GM23248 (cell line): ENCODE data around the gene SEMA5B. TPM values are rescaled to one million over a fixed set of nuclear protein-coding genes. Genes with fewer than 3 reads are reported as not detected.

ENCODE experiments used
- DNase-seq: peaks from one replicate; pipeline ENCODE4 v3.0.0-alpha.2; 2015
- H2AFZ ChIP-seq: fragments of 200-600 bp; sonication (generic); 2 replicates; pipeline ENCODE4 v1.6.1; 2016; ENCODE audit warnings: antibody characterized with exemption
- H3F3A ChIP-seq: fragments of 200-600 bp; sonication (generic); 2 replicates; pipeline ENCODE4 v1.6.1; 2016; ENCODE audit warnings: mild to moderate bottlenecking, antibody characterized with exemption, mixed run types; ENCODE audit not compliant: insufficient read depth
- H3K27ac ChIP-seq: fragments of 200-600 bp; sonication (generic); 2 replicates; pipeline ENCODE4 v1.5.1; 2016; ENCODE audit warnings: mild to moderate bottlenecking
- H3K27me3 ChIP-seq: fragments of 200-600 bp; sonication (generic); replicated peaks from 2 replicates; pipeline ENCODE4 v1.6.1; 2016; ENCODE audit warnings: mild to moderate bottlenecking; ENCODE audit not compliant: insufficient read depth
- H3K36me3 ChIP-seq: fragments of 200-600 bp; sonication (generic); 2 replicates; pipeline ENCODE4 v1.6.1; 2016; ENCODE audit warnings: low read depth, mild to moderate bottlenecking
- H3K4me1 ChIP-seq: fragments of 200-600 bp; sonication (generic); 2 replicates; pipeline ENCODE4 v1.6.1; 2016; ENCODE audit warnings: mild to moderate bottlenecking; ENCODE audit not compliant: insufficient read depth
- H3K4me2 ChIP-seq: fragments of 200-600 bp; sonication (generic); one replicate; pipeline ENCODE4 v1.6.1; 2016; ENCODE audit warnings: mild to moderate bottlenecking; ENCODE audit not compliant: unreplicated experiment
- H3K4me3 ChIP-seq: fragments of 200-600 bp; sonication (generic); 2 replicates; pipeline ENCODE4 v1.5.1; 2016; ENCODE audit warnings: mild to moderate bottlenecking
- H3K79me2 ChIP-seq: fragments of 200-600 bp; sonication (generic); 2 replicates; pipeline ENCODE4 v1.6.1; 2016; ENCODE audit warnings: mild to moderate bottlenecking; ENCODE audit not compliant: insufficient read depth
- H3K9ac ChIP-seq: fragments of 200-600 bp; sonication (generic); 2 replicates; pipeline ENCODE4 v1.6.1; 2016; ENCODE audit warnings: mild to moderate bottlenecking
- H3K9me2 ChIP-seq: fragments of 200-600 bp; sonication (generic); 2 replicates; pipeline ENCODE4 v1.6.1; 2016; ENCODE audit warnings: mixed run types, mild to moderate bottlenecking, moderate library complexity; ENCODE audit not compliant: insufficient read depth
- H3K9me3 ChIP-seq: fragments of 200-600 bp; sonication (generic); one replicate; pipeline ENCODE4 v1.6.1; 2017; ENCODE audit warnings: low read depth
- H4K20me1 ChIP-seq: fragments of 200-600 bp; sonication (generic); 2 replicates; pipeline ENCODE4 v1.6.0; 2016; ENCODE audit not compliant: insufficient read depth
- EZH2 ChIP-seq: fragments of 200-600 bp; sonication (generic); IDR thresholded peaks from 2 replicates; pipeline ENCODE4 v1.6.1; 2018; ENCODE audit warnings: antibody characterized with exemption, mild to moderate bottlenecking; ENCODE audit not compliant: insufficient read depth, poor library complexity, severe bottlenecking
- EZH2phosphoT487 ChIP-seq: fragments of 200-600 bp; sonication (generic); IDR thresholded peaks from 2 replicates; pipeline ENCODE4 v1.6.1; 2018; ENCODE audit warnings: antibody characterized with exemption, moderate library complexity, mild to moderate bottlenecking, low read depth; ENCODE audit not compliant: insufficient read depth
- WGBS, 2 experiments: methylation state at CpG; one replicate each; pipeline ENCODE4 v1.1.6; 2015 to 2017; ENCODE audit warnings: low lambda C conversion rate in 2 of 2, low coverage in 1 of 2; ENCODE audit errors: missing lambda C conversion rate in 2 of 2; 5-methylcytosine and 5-hydroxymethylcytosine counted together
- in situ Hi-C: fragments of 300-500 bp; cut with MboI; formaldehyde crosslinking; loops from 2 replicates; pipeline ENCODE4 v1.15.0; 2020
- polyA plus RNA-seq: library from polyadenylated mRNA; unstranded; fragments of >200 nt; fragmentation: Nextera tagmentation; extraction: Ambion mirVana; gene quantifications from 2 replicates; pipeline ENCODE4 v1.2.1, GENCODE V29; 2016
- total RNA-seq: library from RNA; depleted of rRNA; stranded (reverse); fragments of >200 nt; shearing (Covaris generic); gene quantifications from 2 replicates; pipeline ENCODE4 v1.2.3, GENCODE V29; 2014

Gene SEMA5B
- total and polyA plus RNA-seq, 2 experiments from 2014 or later = not detected

DNA sequence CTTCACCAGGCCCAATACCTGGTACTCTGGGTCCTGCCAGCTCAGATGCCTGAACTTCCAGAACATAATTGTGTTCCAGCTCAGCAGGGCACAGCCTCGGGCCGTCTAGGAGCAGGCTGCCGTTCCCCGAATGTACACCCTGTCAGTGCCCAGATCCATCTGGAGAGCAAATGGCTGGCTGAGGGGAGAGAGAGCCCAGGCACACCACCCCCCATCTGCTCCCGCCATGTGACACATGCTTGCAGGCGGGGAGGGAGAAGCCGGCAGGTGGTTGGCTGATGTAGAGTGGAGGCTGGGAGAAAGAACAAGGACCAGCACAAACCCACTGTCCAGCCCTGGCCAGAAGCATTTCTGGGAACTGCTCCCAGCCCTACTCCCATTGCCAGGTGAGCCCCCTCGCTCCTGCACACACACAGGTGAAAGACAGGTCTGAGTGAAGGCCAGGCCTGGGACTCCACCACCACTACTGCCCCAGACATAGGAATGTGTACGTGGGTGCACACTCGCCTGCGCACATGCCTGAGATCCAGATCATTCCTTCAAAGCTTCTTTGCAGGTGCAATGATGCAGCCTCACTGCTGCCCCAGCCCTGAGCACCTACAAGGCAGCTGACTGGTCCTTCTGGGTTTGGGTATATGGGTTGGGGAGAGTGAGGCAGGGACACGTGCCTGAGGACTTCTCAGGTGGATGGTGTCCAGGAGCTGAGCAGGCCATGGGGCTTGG is 53.5 kb downstream of the SEMA5B start:
- TF ChIP-seq EZH2phosphoT487 (no peak), EZH2 (no peak)
- Histone ChIP-seq H3K9me2 (no peaks in the 10 kb centered on the region), H3K27ac (no peak overlapping the region), H2AFZ (no peak overlapping the region), H3K4me3 (no peak overlapping the region), H3K4me2 (no peak overlapping the region), H3K27me3 (peaks cover 35% of the 10 kb centered on the region), H4K20me1 (no peaks in the 10 kb centered on the region), H3K9me3 (no peaks in the 10 kb centered on the region), H3K79me2 (no peaks in the 10 kb centered on the region), H3K36me3 (no peaks in the 10 kb centered on the region), H3K4me1 (peaks cover 36% of the 10 kb centered on the region), H3K9ac (no peak overlapping the region), H3F3A (no peaks in the 10 kb centered on the region)
- no peak for DNase-seq
- in situ Hi-C loops = no loop called here
- WGBS, 2 experiments = 70 to 75% methylated on average over 12 of the region's 12 CpGs

DNA sequence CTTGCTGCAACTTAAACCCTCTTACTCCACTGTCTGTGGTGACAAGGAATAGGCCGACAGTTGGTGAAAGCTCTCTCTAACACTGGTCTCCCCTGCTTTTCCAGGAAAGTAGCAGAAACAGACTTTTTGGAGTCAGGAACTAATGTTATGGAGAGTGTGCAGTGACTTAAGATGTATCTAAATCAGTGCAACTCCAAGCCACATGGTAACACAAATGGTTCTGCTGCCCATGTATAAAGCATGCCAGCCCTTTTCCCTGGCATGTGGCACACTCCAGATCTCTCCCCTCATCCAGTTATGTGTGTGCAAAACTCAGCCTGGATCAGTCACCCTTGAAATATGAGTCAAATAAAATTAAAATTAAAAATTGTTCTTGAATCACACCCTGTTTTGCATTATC is 55.4 kb downstream of the SEMA5B start:
- no peak for DNase-seq
- Histone ChIP-seq H3K27me3 (peaks cover 41% of the 10 kb centered on the region), H3K4me1 (peaks cover 36% of the 10 kb centered on the region), H3K4me2 (no peak overlapping the region), H3K9me3 (no peaks in the 10 kb centered on the region), H3K4me3 (no peak overlapping the region), H3F3A (no peaks in the 10 kb centered on the region), H4K20me1 (no peaks in the 10 kb centered on the region), H3K9ac (no peak overlapping the region), H3K79me2 (no peaks in the 10 kb centered on the region), H3K9me2 (no peaks in the 10 kb centered on the region), H3K27ac (no peak overlapping the region), H2AFZ (no peak overlapping the region), H3K36me3 (no peaks in the 10 kb centered on the region)
- in situ Hi-C loops = no loop called here
- 50 to 61% methylated on average over 1 of the region's 1 CpG for WGBS, 2 experiments
- no peak for TF ChIP-seq EZH2phosphoT487
- no peak for TF ChIP-seq EZH2

DNA sequence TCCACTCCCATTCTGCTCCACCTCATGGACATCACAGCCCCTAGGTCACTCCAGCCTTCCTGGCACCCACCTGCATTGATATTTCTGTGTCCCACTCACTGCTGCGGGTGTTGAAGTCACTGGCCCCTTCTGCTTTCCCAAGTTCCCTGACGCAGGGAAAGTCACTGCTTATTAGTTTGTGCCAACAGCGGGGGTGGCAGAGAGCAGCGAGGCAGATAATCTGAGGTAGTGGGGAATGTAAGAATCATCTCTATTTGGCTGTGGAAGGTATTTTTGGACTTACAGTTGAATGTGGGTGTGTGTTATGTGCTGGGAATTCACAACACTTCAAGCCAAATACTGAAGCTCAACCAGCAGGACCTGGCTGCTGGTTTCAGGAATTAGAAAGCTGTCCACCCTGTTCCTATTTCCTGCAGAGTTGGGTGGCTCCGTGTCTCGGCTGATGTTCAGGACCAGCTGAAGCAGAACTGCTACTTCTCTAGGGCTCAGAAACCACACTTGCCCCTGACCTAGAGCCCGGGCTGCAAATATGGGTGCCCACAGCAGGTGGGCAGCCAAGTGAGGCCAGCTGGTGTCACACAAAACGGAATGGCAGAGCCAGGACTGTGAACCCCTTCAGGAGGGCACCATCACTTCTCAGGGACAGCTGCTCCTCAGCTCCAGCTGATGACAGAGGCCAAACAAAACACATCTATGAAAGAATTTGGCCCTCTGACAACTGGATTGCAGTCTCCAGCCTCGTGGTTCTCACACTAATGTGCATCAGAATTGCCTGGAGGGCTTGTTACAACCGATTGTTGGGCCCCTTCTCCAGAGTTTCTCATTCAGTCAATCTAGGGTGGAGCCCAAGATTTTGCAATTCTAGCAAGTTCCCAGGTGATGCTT is 57.7 kb downstream of the SEMA5B start:
- no peaks in the 10 kb centered on the region for H3F3A ChIP-seq
- in situ Hi-C loops = no loop called here
- H3K79me2 ChIP-seq = no peaks in the 10 kb centered on the region
- no peaks in the 10 kb centered on the region for H3K9me3 ChIP-seq
- no peak overlapping the region for H2AFZ ChIP-seq
- TF ChIP-seq EZH2 (no peak), EZH2phosphoT487 (no peak)
- H3K36me3 ChIP-seq = no peaks in the 10 kb centered on the region
- H3K4me2 ChIP-seq = peak overlapping the region; percentile 69
- H3K27ac ChIP-seq = peak overlapping the region; percentile 56
- no peaks in the 10 kb centered on the region for H3K9me2 ChIP-seq
- peak overlapping the region; percentile 41; the same call in 1 of the 2 replicates for H3K9ac ChIP-seq
- peak; percentile 87 for DNase-seq
- H3K27me3 ChIP-seq = peaks cover 47% of the 10 kb centered on the region
- peaks cover 24% of the 10 kb centered on the region for H3K4me1 ChIP-seq
- no peaks in the 10 kb centered on the region for H4K20me1 ChIP-seq
- WGBS, 2 experiments = 10 to 11% methylated on average over 10 of the region's 10 CpGs
- peak overlapping the region; percentile 43 for H3K4me3 ChIP-seq

DNA sequence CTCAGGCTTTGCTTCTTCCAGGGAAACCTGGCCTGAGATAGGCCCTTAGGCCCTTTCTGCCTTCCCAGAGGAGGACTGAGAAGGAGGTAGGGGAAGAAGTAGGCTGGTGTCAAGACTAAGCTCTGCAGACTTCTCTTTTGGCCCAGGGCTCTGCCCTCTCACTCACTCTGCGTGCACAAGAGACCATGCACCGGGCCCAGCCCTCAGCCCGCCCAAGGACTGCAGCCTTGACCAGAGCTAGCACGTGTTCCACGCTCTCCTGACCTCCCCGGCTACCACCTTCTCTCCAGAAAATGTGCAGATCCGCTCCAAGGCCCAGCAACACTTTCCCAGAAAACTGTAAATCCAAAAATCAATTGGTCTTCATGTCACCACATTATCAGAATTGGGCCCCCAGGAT is 59.8 kb downstream of the SEMA5B start:
- H3F3A ChIP-seq = no peaks in the 10 kb centered on the region
- in situ Hi-C loops = no loop called here
- H3K9me3 ChIP-seq = no peaks in the 10 kb centered on the region
- no peak overlapping the region for H3K4me3 ChIP-seq
- no peak for DNase-seq
- peaks cover 57% of the 10 kb centered on the region for H3K27me3 ChIP-seq
- H2AFZ ChIP-seq = no peak overlapping the region
- H3K4me2 ChIP-seq = no peak overlapping the region
- H3K9ac ChIP-seq = no peak overlapping the region
- H3K4me1 ChIP-seq = peaks cover 18% of the 10 kb centered on the region
- no peaks in the 10 kb centered on the region for H3K36me3 ChIP-seq
- no peaks in the 10 kb centered on the region for H4K20me1 ChIP-seq
- WGBS, 2 experiments = 77 to 79% methylated on average over 7 of the region's 7 CpGs
- H3K79me2 ChIP-seq = no peaks in the 10 kb centered on the region
- TF ChIP-seq EZH2phosphoT487 (no peak), EZH2 (no peak)
- no peaks in the 10 kb centered on the region for H3K9me2 ChIP-seq
- H3K27ac ChIP-seq = no peak overlapping the region
